Renal pelvis (tissue), 4 donors: ENCODE results near the gene ZNF618. TPM values are rescaled to one million over a fixed set of nuclear protein-coding genes. Genes with fewer than 3 reads are reported as not detected.

Experiments used
- DNase-seq: peaks from one replicate; pipeline ENCODE4 v3.0.0-alpha.2; 2013
- polyA plus RNA-seq, 3 donors: library from polyadenylated mRNA; unstranded; fragments of 120-200 nt; gene quantifications; one replicate each; pipeline ENCODE4 v1.2.1, GENCODE V29; 2013; ENCODE audit not compliant: insufficient read length in 3 of 3

ZNF618 gene
- polyA plus RNA-seq, 3 donors = 42.3 to 48.8 (median 45.8) TPM

GRCh38 chr9:114000671-114001409 lies 124.7 kb downstream of the ZNF618 start:
- DNase-seq = no peak

DNA sequence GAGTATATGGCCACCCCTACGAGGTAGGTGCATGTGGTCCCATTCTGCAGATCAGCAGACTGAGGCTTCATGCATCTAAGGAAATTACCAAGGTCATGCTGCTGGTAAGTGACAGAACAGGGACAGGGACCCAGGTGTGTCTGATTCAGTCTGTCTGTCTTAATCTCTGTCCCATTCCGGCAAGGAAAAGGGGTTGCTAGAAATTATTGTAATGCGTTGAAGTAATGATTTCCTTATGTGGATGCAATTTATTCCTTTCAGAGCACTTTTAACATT lies 125.2 kb downstream of the ZNF618 start:
- DNase-seq = no peak

- DNase-seq = no peak
These were observed 125.7 kb downstream of the ZNF618 start for GRCh38 chr9:114001794-114002261.

GRCh38 chr9:114002271-114002985 lies 126.3 kb downstream of the ZNF618 start:
- no peak for DNase-seq

- no peak for DNase-seq
These were observed 126.9 kb downstream of the ZNF618 start for GRCh38 chr9:114002986-114003350.

GRCh38 chr9:114003351-114003750 lies 127.2 kb downstream of the ZNF618 start:
- DNase-seq = no peak

DNA sequence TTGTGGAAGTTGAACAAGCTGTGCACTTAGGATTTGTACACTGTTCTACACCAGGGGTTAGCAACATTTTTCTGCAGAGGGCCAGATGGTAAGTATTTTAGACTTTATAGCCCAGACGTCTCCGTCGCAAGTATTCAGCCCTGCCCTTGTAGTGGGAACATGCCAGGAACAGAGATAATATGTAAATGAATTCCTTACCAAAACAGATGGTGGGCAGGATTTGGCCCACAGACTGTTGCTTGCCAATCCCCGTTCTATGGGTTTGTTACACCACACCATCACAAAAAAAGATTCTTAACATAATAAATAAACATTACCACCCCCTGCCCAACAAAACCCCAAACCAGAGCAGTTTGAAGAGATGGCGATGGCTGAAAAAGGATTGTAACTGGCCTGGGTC lies 127.6 kb downstream of the ZNF618 start:
- DNase-seq = no peak

GRCh38 chr9:114004221-114004716 lies 128.2 kb downstream of the ZNF618 start:
- peak; percentile 20 for DNase-seq

DNA sequence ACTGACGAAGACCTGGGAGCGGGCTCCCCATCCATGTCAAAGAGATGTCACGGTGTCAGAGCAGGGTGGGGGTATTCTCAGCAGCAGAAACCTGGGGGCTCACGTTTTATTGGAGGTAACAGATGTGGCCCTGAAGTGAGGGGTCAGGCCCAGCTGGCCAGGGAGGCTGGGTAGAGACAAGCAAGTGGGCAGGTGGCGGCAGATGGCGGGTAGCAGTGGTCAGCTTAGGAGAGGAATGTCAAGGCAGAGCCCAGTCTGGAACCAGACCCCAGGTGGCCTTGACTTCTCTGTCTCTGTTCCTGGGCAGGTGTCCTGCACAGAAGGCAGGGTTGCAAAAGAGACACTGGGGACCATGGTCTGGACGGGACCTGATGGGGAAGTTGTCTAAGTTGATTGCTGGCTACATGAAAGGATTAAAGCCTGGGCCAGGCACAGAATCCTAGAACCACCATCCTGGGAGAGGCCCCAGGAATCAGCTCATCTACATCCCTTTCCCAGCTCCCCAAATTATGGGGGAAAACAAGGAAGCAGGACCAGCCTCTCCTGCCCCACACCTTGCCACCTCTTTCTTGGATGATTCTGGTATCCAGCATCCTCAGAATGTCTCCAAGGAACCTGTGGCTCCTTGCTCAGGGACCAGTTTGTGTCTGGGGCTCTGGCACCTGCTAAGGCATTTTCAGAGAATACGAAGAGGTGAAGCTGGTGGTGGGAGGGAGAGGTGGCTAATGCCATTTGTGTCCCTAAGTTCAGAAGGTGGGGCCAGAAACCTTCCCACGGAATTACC lies 129.5 kb downstream of the ZNF618 start:
- DNase-seq = no peak

DNA sequence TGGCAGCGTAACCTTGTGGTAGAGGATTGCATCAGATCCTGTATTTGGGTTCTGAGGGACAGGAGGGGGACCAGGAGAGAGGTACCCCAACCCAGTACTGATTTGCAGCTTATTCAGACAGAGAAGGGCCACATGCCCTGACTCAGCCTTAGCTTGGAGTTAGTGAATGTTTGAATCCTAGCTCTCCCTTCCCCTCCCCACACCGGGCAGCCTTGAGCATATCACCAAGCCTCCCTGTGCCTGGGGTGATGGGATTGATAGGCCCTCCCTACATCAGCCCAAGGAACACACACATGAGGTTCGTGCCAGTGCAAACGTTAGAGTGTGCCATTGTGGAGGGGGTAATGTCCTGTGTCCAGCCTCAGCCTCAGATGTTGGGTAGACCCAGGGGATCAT lies 130.0 kb downstream of the ZNF618 start:
- no peak for DNase-seq

- no peak for DNase-seq
These were observed 131.0 kb downstream of the ZNF618 start for GRCh38 chr9:114006931-114007691.

GRCh38 chr9:114007991-114008666 lies 132.0 kb downstream of the ZNF618 start:
- no peak for DNase-seq

GRCh38 chr9:114008667-114009410 lies 132.7 kb downstream of the ZNF618 start:
- no peak for DNase-seq

DNA sequence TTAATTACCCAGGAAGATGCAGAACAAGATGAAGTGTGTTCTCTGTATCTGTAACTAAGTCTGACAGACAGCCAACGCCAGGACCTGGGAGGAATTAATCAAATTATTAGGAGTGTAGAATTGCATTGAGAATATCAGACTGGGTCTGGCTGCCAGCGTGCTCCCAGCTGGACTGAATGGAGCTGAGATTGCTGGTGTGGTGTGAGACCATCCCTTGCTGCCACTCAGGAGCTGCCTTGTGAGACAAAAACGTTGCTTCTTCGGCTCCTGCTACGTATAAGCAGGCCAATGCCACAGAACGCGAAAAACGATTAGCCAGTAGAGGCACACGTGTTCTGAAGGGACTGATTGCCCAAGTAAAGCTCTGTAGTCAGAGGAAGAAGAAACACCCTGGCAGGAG lies 135.2 kb downstream of the ZNF618 start:
- no peak for DNase-seq

DNA sequence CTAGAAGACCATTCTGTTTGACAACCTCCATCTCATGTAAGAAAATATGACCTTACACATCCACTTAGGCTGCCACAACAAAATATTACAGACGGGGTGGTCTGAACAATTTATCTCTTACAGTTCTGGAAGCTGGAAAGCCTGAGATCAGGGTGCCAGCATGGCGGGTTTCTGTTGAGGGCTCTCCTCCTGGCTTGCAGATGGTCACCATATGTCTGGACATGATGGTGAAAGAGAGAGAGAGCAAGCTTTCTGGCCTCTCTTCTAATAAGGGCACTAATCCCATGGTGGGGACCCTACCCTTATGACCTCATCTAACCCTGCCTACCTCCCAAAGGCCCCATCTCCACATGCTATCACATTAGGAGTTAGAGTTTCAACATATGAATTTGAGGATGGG lies 136.0 kb downstream of the ZNF618 start:
- DNase-seq = no peak

- DNase-seq = no peak
These were observed 137.9 kb downstream of the ZNF618 start for GRCh38 chr9:114014044-114014443.

DNA sequence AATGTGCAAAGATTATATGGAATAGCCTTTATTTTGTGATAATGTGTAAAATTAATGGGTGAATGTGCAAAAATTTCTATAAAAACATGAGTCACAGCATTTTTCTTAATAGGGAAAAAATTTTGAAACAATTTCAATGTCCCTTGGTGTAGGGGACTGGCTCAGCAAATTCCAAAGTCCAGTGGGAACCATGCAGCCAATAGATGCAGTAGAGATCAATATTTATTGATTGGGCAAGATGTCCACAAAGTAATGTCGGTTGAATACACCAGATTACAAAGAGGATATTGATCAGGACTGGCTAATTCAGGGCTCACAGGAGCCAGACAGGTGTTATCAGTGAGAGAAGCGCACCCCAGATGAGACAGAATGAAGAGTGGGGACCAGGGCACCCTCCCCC lies 139.5 kb downstream of the ZNF618 start:
- DNase-seq = no peak

DNA sequence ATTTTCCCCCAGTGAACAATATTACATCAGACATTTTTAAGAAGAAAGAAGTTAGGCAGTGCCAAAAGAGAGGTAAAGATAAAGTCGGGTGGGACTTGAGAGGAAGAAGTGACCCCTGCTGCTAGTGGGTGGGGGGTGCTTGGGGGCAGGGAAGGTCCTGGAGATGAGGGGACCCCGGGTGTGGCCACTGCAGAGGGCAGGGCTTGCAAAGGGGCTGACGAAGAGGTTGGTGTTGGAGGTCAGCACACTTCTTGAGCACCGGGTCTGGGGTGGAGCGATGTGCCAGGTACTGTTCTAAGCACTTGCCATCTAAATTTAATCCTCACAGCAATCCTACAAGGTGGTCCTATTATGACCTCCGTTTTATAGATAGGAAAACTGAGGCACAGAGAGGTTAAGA lies 140.0 kb downstream of the ZNF618 start:
- DNase-seq = no peak

- no peak for DNase-seq
These were observed 140.7 kb downstream of the ZNF618 start for GRCh38 chr9:114016629-114017423.
